ENCODE measurements around the gene UBE2J2. TPM values are rescaled to one million over a fixed set of nuclear protein-coding genes. Genes with fewer than 3 reads are reported as not detected.

The UBE2J2 gene
- total and polyA plus RNA-seq, 2 experiments from 2014 or later = 47.1 to 70.2 TPM

DNA sequence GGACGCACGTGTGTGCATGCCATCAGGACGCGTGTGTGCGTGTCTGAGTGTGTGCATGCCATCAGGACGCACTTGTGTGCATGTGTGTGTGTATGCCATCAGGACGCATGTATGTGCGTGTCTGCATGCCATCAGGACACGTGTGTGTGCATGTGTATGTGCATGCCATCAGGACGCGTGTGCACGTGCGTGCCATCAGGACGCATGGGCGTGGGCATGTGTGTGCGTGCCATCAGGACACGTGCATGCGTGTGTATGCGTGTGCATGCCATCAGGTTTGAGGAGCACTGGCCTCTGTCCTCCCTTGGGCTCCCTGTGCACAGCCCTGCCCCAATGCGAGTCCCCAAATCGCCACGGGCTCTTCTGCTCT, 14.6 kb downstream of the UBE2J2 start:
- H3K36me3 ChIP-seq (ENCODE audit: insufficient read depth) = peaks cover 20% of the 10 kb centered on the region; the same call in 1 of the 2 replicates
- H3K4me2 ChIP-seq = no peak overlapping the region
- no peaks in the 10 kb centered on the region for H3K9me3 Mint-ChIP-seq
- no peak overlapping the region for H3K4me3 Mint-ChIP-seq
- H3K27ac Mint-ChIP-seq = no peak overlapping the region
- TF ChIP-seq STAT1 (IDR thresholded peaks at IDR 0.05; ENCODE audit: unreplicated experiment) (no peak), JUNB (IDR thresholded peaks at IDR 0.05; ENCODE audit: unreplicated experiment) (no peak), POLR2AphosphoS5 (IDR thresholded peaks at IDR 0.05; ENCODE audit: low read depth) (no peak), REST (IDR thresholded peaks at IDR 0.05; ENCODE audit: unreplicated experiment) (no peak), NANOG (IDR thresholded peaks at IDR 0.05; ENCODE audit: borderline replicate concordance) (no peak), EZH2 (IDR thresholded peaks at IDR 0.05; ENCODE audit: low read depth, unreplicated experiment) (no peak), ZNF114 (CRISPR knock-in tag; IDR thresholded peaks at IDR 0.05) (no peak), ZNF331 (CRISPR knock-in tag; IDR thresholded peaks at IDR 0.05; ENCODE audit: low read depth) (no peak), ZNF462 (CRISPR knock-in tag; IDR thresholded peaks at IDR 0.05) (no peak), EZH2phosphoT487 (IDR thresholded peaks at IDR 0.05; ENCODE audit: unreplicated experiment) (no peak), CREB1 (CRISPR knock-in tag; IDR thresholded peaks at IDR 0.05; ENCODE audit: low read depth) (no peak)
- TF ChIP-seq, protein P1, sequence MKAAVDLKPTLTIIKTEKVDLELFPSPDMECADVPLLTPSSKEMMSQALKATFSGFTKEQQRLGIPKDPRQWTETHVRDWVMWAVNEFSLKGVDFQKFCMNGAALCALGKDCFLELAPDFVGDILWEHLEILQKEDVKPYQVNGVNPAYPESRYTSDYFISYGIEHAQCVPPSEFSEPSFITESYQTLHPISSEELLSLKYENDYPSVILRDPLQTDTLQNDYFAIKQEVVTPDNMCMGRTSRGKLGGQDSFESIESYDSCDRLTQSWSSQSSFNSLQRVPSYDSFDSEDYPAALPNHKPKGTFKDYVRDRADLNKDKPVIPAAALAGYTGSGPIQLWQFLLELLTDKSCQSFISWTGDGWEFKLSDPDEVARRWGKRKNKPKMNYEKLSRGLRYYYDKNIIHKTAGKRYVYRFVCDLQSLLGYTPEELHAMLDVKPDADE (IDR thresholded peaks at IDR 0.05) = no peak
- peaks cover 9% of the 10 kb centered on the region for H3K4me1 ChIP-seq (ENCODE audit: insufficient read depth)
- H3K27me3 ChIP-seq (ENCODE audit: insufficient read depth) = no peaks in the 10 kb centered on the region
- H3K27ac ChIP-seq (ENCODE audit: low read depth) = no peak overlapping the region
- H3K27me3 Mint-ChIP-seq (ENCODE audit: insufficient read depth, low read depth, poor library complexity) = peaks cover 19% of the 10 kb centered on the region
- H3F3A ChIP-seq (replicated peaks; ENCODE audit: low read depth) = 0 out of 2 replicates have a peak, but pooled peaks cover 10% of the 10 kb centered on the region
- H3K4me1 Mint-ChIP-seq = peaks cover 22% of the 10 kb centered on the region
- peaks cover 68% of the 10 kb centered on the region for H3K36me3 Mint-ChIP-seq (ENCODE audit: low read depth)
- H3K9me2 ChIP-seq (ENCODE audit: insufficient read depth) = no peaks in the 10 kb centered on the region
- no peak overlapping the region for H2AFZ ChIP-seq
- peaks cover 22% of the 10 kb centered on the region for H3K79me2 ChIP-seq (replicated peaks; ENCODE audit: insufficient read depth)
- peaks cover 18% of the 10 kb centered on the region for H4K20me1 ChIP-seq (replicated peaks; ENCODE audit: insufficient read depth)
- ATAC-seq (no peak), DNase-seq (ENCODE audit: low spot score) (no peak)
- H3K4me3 ChIP-seq = no peak overlapping the region

All from GM23338 (cell line).